Type B pancreatic cell (in vitro differentiated cells): Measurements from ENCODE around the gene ZC3H15. TPM values are rescaled to one million over a fixed set of nuclear protein-coding genes. Genes with fewer than 3 reads are reported as not detected.
"Not testable (repeated sequence)": the region's sequence is repeated elsewhere in the genome, so short reads cannot be mapped to it uniquely, and the experiment has no call there.

Source experiments
- DNase-seq: peaks from one replicate; pipeline ENCODE4 v3.0.0; 2021; ENCODE audit warnings: mixed read lengths; ENCODE audit not compliant: unreplicated experiment; ENCODE audit errors: extremely low spot score
- H3K27ac Mint-ChIP-seq: 2 replicates; pipeline ENCODE4 v1.8.0; 2021; ENCODE audit warnings: mild to moderate bottlenecking, mixed read lengths
- H3K27me3 Mint-ChIP-seq: 2 replicates; pipeline ENCODE4 v1.8.0; 2021; ENCODE audit warnings: mixed read lengths
- H3K36me3 Mint-ChIP-seq: 2 replicates; pipeline ENCODE4 v1.8.0; 2021; ENCODE audit warnings: mixed read lengths
- H3K4me1 Mint-ChIP-seq: one replicate; pipeline ENCODE4 v1.8.0; 2021; ENCODE audit warnings: mixed read lengths; ENCODE audit not compliant: unreplicated experiment
- H3K4me3 Mint-ChIP-seq: 2 replicates; pipeline ENCODE4 v1.8.0; 2021; ENCODE audit warnings: mild to moderate bottlenecking, mixed read lengths
- H3K9me3 Mint-ChIP-seq: 2 replicates; pipeline ENCODE4 v1.8.0; 2021; ENCODE audit warnings: mixed read lengths
- CTCF ChIP-seq: fragments of 200-600 bp; sonication (generic); conservative IDR thresholded peaks from 2 replicates; pipeline ENCODE4 v1.5.0; 2021; ENCODE audit warnings: antibody characterized with exemption, mild to moderate bottlenecking
- total RNA-seq: library from RNA; stranded (reverse); gene quantifications from 2 replicates; pipeline ENCODE4 v1.2.1, GENCODE V29; 2021; ENCODE audit warnings: low replicate concordance

ZC3H15 gene
- total RNA-seq, 1 donor from 2014 or later: 67.2 TPM

- Mint-ChIP-seq H3K27me3 (no peaks in the 10 kb centered on the region), H3K9me3 (no peaks in the 10 kb centered on the region), H3K27ac (no peak overlapping the region), H3K36me3 (no peaks in the 10 kb centered on the region), H3K4me1 (no peaks in the 10 kb centered on the region), H3K4me3 (no peak overlapping the region)
- no peak for DNase-seq
- no peak for TF ChIP-seq CTCF
These were observed 19.3 kb upstream of the ZC3H15 start for GRCh38 chr2:186466743-186467142.

- Mint-ChIP-seq H3K27ac (no peak overlapping the region), H3K36me3 (no peaks in the 10 kb centered on the region), H3K4me3 (no peak overlapping the region), H3K9me3 (no peaks in the 10 kb centered on the region), H3K27me3 (no peaks in the 10 kb centered on the region), H3K4me1 (no peaks in the 10 kb centered on the region)
- DNase-seq: no peak
- TF ChIP-seq CTCF: no peak
These were observed 18.6 kb upstream of the ZC3H15 start for GRCh38 chr2:186467421-186467820.

GRCh38 chr2:186472722-186473493 is 13.2 kb upstream of the ZC3H15 start:
- not testable (repeated sequence) for H3K36me3 Mint-ChIP-seq

GRCh38 chr2:186474239-186474638 is 11.8 kb upstream of the ZC3H15 start:
- H3K9me3 Mint-ChIP-seq, H3K27me3 Mint-ChIP-seq, H3K4me1 Mint-ChIP-seq, DNase-seq, H3K4me3 Mint-ChIP-seq, H3K27ac Mint-ChIP-seq, H3K36me3 Mint-ChIP-seq: not testable (repeated sequence)

More at GRCh38 chr2:186472722-186473493, 13.2 kb upstream of the ZC3H15 start:
- not testable (repeated sequence) for H3K4me3 Mint-ChIP-seq, H3K4me1 Mint-ChIP-seq, H3K9me3 Mint-ChIP-seq, H3K27ac Mint-ChIP-seq, DNase-seq, H3K27me3 Mint-ChIP-seq

- Mint-ChIP-seq H3K4me3 (no peak overlapping the region), H3K36me3 (peaks cover 5% of the 10 kb centered on the region), H3K4me1 (no peaks in the 10 kb centered on the region), H3K27me3 (no peaks in the 10 kb centered on the region), H3K27ac (no peak overlapping the region), H3K9me3 (peaks cover 7% of the 10 kb centered on the region)
- TF ChIP-seq CTCF: no peak
- DNase-seq: no peak
These were observed 8.3 kb upstream of the ZC3H15 start for GRCh38 chr2:186477790-186478189.

- no peak for TF ChIP-seq CTCF
- DNase-seq: no peak
- Mint-ChIP-seq H3K9me3 (no peaks in the 10 kb centered on the region), H3K4me1 (peaks cover 14% of the 10 kb centered on the region), H3K27ac (no peak overlapping the region), H3K36me3 (no peaks in the 10 kb centered on the region), H3K27me3 (no peaks in the 10 kb centered on the region), H3K4me3 (no peak overlapping the region)
These were observed 5.1 kb upstream of the ZC3H15 start for GRCh38 chr2:186480991-186481390.
